Erythroblast (primary cell): ENCODE results near the gene MAP3K20.
"Not testable (repeated sequence)": the region's sequence is repeated elsewhere in the genome, so short reads cannot be mapped to it uniquely, and the experiment has no call there.

Experiments
- DNase-seq, 2 experiments: peaks; one replicate each; lab custom pipeline; 2025; lab: John Stamatoyannopoulos, UW
- GATA1 ChIP-seq: IDR thresholded peaks from 2 replicates; pipeline ENCODE4 v1.6.1; 2011; ENCODE audit warnings: low read depth, mild to moderate bottlenecking, control low read depth, low read length, moderate library complexity
- POLR2A ChIP-seq: IDR thresholded peaks from 2 replicates; pipeline ENCODE4 v1.6.1; 2011; ENCODE audit warnings: mild to moderate bottlenecking, low read length

The MAP3K20 gene

DNA sequence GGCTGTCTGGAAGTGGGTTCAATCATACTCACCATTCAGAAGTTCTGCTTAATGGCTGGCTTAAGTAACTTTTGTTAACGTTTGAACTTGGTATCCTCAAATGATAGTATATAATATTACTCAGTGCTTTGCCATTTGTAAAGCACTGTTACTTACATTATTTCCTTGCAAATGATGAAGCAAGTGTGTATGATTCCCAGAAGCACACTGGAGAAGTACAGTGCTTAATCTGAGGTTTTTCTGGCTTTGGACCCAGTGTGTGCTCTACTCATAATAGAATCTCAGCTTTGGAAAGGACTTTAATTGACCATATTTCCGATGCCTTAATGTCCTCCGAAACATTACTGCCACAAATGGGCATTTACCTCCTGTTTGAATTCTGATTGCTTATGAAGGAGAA, 63.3 kb downstream of the MAP3K20 start:
- no peak for TF ChIP-seq POLR2A
- no peak for TF ChIP-seq GATA1
- DNase-seq = no peak

- TF ChIP-seq GATA1 (no peak), POLR2A (no peak)
- DNase-seq = no peak
Observed at GRCh38 chr2:173141666-173142065, 66.0 kb downstream of the MAP3K20 start.

DNA sequence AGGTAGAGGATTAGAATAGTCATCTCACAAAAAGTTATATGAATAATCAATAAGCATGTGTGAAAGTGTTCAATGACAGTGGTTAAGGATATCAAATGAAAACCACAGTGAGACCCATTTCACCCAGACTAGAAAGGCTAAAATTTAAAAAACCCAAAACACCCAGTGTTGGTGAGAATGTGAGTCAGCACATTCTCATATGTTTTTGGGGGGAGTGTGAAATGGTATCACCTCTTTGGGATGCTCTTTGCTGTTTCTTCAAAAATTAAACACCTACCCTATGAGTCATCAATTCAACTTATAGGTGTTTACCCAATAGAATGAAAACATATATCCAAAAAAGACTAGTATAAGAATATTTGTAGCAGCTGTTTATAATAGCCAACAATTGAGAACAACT, 69.8 kb downstream of the MAP3K20 start:
- no peak for DNase-seq
- TF ChIP-seq POLR2A (no peak), GATA1 (no peak)

DNA sequence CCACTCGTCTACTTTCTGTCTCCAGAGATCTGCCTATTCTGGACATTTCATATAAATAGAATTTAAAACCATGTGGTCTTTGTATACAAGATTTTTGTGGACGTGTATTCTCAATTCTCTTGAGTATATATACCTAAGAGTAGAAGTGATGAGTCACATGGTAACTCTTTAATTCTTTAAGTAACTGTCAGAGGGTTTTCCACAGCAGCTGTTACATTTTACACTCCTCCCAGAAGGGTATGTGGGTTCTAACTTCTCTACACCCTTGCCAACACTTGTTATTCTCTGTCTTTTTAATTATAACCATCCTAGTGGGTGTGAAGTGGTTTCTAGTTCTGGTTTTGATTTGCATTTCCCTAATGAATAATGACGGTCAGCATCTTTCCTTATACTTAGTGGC, 70.9 kb downstream of the MAP3K20 start:
- TF ChIP-seq POLR2A (no peak), GATA1 (no peak)
- no peak for DNase-seq

GRCh38 chr2:173148520-173148919, 72.9 kb downstream of the MAP3K20 start:
- no peak for TF ChIP-seq POLR2A
- TF ChIP-seq GATA1 = no peak

GRCh38 chr2:173149491-173149890, 73.8 kb downstream of the MAP3K20 start:
- no peak for DNase-seq
- no peak for TF ChIP-seq POLR2A
- no peak for TF ChIP-seq GATA1

More at GRCh38 chr2:173148520-173148919, 72.9 kb downstream of the MAP3K20 start:
- no peak for DNase-seq

- no peak for DNase-seq
Observed at GRCh38 chr2:173150087-173150486, 74.4 kb downstream of the MAP3K20 start.

DNA sequence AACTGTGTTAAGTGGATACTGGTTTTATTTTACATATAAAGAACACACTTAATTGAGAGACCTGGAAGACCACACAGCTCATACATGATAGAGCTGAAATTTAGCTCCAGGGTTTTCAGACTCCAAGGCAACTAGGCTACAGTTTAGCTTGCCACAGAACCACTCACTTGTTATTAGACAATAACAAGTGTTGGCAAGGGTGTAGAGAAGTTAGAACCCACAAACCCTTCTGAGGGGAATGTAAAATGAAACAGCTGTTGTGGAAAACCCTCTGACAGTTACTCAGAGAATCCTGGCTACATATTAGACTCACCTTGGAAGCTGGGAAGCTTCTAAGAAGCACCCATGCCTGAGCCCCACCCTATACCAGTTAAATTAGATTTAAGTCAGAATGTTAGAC, 75.3 kb downstream of the MAP3K20 start:
- TF ChIP-seq GATA1 (no peak), POLR2A (no peak)
- no peak for DNase-seq

More at GRCh38 chr2:173150087-173150486, 74.4 kb downstream of the MAP3K20 start:
- TF ChIP-seq GATA1 (no peak), POLR2A (no peak)

DNA sequence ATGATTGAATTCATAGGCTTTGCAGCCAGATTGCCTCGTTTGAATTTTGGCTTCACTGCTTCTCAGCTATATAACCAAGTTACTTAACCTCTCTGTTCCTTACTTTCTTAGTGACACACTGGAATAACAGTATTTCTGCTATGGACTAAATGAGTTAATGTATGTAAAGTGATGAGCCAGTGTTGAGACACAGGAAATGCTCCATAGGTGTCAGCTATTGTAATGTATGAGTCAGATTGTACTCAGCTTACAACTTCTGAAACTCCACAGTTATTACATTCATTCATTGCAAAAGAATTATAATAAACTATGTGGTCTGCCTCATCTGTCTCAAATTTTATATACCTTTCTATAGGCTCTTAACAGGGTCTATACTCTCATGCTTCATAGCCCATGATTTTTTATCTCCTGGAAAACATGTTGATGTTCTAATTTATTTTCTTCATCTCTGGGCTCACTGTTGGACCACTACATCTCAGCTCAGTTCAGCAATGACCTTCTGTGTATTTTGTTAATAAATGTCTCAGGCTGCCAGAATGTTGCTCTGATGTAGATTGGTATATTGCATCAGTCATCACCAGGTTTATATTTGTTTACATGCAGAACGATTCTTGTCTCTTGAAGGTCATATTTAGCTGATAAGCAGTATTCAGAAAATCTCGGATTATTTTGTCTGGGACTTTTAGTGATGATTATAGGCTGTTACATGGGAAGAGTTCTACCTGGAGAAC, 76.2 kb downstream of the MAP3K20 start:
- no peak for DNase-seq
- no peak for TF ChIP-seq POLR2A
- no peak for TF ChIP-seq GATA1

GRCh38 chr2:173153301-173153885, 77.7 kb downstream of the MAP3K20 start:
- no peak for DNase-seq
- TF ChIP-seq GATA1 (no peak), POLR2A (no peak)

DNA sequence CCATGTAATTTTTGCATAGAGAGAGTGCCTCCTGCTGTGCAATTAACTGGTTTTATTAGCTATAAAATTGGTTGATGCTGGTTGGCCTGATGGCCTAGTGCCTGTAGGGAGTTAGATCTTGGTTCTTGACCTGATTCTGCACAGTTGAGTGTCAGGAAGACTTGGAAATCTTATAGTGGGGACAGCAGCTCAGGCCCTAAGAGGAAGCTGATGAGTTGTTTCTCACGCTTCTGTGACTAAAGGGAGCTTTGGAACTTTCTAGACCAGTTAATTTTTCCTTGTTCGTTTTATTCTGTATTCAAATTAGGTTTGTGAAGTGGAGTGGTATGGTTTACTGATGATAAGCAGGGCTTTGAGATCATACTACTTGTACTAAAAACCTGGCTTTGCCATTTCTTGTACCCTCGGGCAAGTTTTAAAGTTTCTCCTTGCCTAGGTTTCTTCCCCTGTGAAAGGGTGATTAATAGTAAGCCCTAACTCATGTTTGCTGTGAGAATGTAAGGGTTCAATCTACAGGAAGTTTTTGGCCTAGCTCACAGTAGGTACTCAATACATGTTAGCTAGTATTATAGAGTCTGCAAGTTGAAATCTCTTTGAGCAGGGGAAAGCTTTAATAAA, 82.1 kb downstream of the MAP3K20 start:
- DNase-seq = no peak

DNA sequence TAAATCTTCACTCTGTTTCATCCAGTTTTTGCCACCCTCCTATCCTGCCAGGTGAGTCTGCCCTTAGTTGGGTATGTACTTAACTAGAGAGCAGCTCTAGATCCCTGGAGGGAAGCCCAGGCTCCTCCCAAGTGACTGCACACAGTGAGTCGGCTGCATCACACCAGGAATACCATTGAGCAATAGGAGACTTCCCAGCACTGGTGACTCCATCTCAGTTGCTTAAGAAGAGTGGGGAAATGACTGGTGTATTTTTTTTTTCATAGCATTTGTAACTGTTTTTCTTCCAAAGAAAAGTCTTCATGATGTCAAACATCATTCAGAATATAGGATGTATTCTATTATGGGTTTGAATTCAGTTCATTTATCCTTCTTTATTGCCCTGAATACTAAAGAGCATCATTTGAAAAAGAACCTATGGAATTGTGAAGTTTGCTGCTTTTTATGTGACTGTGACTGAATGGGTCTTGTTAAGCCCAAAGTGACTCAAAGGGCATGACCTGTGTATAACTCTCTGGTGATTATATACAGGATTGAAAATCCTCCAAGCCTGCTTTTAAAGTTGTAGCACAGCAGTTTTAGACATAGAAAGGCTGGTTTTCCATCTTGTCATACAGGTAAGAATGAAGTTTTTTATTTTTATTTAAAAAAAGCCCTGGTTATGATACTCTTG, 84.3 kb downstream of the MAP3K20 start:
- no peak for TF ChIP-seq POLR2A
- no peak for TF ChIP-seq GATA1
- peak; percentile 28 to 79 for DNase-seq

More for the DNA sequence above, 82.1 kb downstream of the MAP3K20 start:
- TF ChIP-seq POLR2A (no peak), GATA1 (no peak)

GRCh38 chr2:173160618-173161017, 85.0 kb downstream of the MAP3K20 start:
- TF ChIP-seq POLR2A (no peak), GATA1 (no peak)
- no peak for DNase-seq

- TF ChIP-seq POLR2A = no peak
- TF ChIP-seq GATA1 = no peak
- no peak for DNase-seq
Observed at GRCh38 chr2:173161040-173161439, 85.4 kb downstream of the MAP3K20 start.

GRCh38 chr2:173161507-173161906, 85.9 kb downstream of the MAP3K20 start:
- DNase-seq = no peak
- no peak for TF ChIP-seq GATA1
- no peak for TF ChIP-seq POLR2A

DNA sequence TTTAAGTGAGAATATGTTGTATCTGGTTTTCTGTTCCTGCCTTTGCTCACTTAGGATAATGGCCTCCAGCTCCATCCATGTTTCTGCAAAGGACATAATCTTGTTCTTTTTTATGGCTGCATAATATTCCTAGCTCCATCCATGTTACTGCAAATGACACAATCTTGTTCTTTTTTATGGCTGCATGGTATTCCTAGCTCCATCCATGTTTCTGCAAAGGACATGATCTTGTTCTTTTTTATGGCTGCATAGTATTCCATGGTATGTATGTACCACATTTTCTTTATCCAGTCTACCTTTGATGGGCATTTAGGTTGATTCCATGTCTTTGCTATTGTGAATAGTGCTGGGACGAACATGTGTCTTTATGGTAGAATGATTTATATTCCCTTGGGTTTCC, 87.7 kb downstream of the MAP3K20 start:
- DNase-seq = not testable (repeated sequence)
